Measurements from ENCODE around the gene BNIP2.

GRCh38 chr15:59702351-59702750, 13.2 kb upstream of the BNIP2 start:
- TF ChIP-seq CTCF (IDR thresholded peaks at IDR 0.05) (no peak), POLR2A (IDR thresholded peaks at IDR 0.05) (no peak)

Measured in thyroid gland (tissue), 4 donors.